Loucy (cell line): ENCODE data around the gene CFAP206.

Source experiments
- CTCF ChIP-seq: fragments of 200-600 bp; sonication (generic); conservative IDR thresholded peaks from 2 replicates; pipeline ENCODE4 v1.5.1; 2014; ENCODE audit warnings: mild to moderate bottlenecking, antibody characterized with exemption, low read length
- EZH2phosphoT487 ChIP-seq: fragments of 200-600 bp; IDR thresholded peaks from 2 replicates; pipeline ENCODE4 v1.6.1; 2018; ENCODE audit warnings: antibody characterized with exemption, mild to moderate bottlenecking, moderate library complexity, borderline replicate concordance

- TF ChIP-seq CTCF = no peak
- no peak for TF ChIP-seq EZH2phosphoT487
Observed at GRCh38 chr6:87436435-87436834, 28.7 kb downstream of the CFAP206 start.
